GM21526 (cell line): ENCODE data around the gene GMEB2.
"Not testable (repeated sequence)": the region's sequence is repeated elsewhere in the genome, so short reads cannot be mapped to it uniquely, and the experiment has no call there.

Source experiments
- ATAC-seq: cut with Tn5 transposase; IDR thresholded peaks from one replicate; pipeline ENCODE4 v1.9.1; 2021; ENCODE audit warnings: moderate library complexity; ENCODE audit not compliant: unreplicated experiment, low FRiP score

GMEB2 gene

GRCh38 chr20:63657937-63658748 lies 31.2 kb upstream of the GMEB2 start, which contains the start of gene RTEL1:
TSS of gene RTEL1 (plus strand) at chr20:63658312. CDS start at chr20:63659403, 1,091 bp downstream.
- peak; percentile 57 for ATAC-seq

GRCh38 chr20:63657260-63657936 lies 30.5 kb upstream of the GMEB2 start:
- peak; percentile 4 for ATAC-seq

- ATAC-seq: no peak
These were observed 29.6 kb upstream of the GMEB2 start for GRCh38 chr20:63656451-63656850.

GRCh38 chr20:63655249-63655648 lies 28.3 kb upstream of the GMEB2 start:
- ATAC-seq: no peak

GRCh38 chr20:63653974-63654668 lies 27.2 kb upstream of the GMEB2 start:
- ATAC-seq: no peak

- ATAC-seq: no peak
These were observed 26.4 kb upstream of the GMEB2 start, which contains the start of gene STMN3 for GRCh38 chr20:63653041-63653973. TSS of gene STMN3 (minus strand) at chr20:63653424. CDS start at chr20:63653345, 79 bp downstream.

GRCh38 chr20:63652192-63652980 lies 25.5 kb upstream of the GMEB2 start:
- ATAC-seq: no peak

- ATAC-seq: no peak
These were observed 25.0 kb upstream of the GMEB2 start for GRCh38 chr20:63651942-63652191.

GRCh38 chr20:63650486-63650885 lies 23.6 kb upstream of the GMEB2 start:
- ATAC-seq: not testable (repeated sequence)

- ATAC-seq: no peak
These were observed 22.1 kb upstream of the GMEB2 start for GRCh38 chr20:63648895-63649589.

- no peak for ATAC-seq
These were observed 21.3 kb upstream of the GMEB2 start for GRCh38 chr20:63648190-63648589.

GRCh38 chr20:63645218-63645617 lies 18.3 kb upstream of the GMEB2 start:
- ATAC-seq: no peak

GRCh38 chr20:63643946-63644345 lies 17.0 kb upstream of the GMEB2 start:
- no peak for ATAC-seq

- no peak for ATAC-seq
These were observed 16.6 kb upstream of the GMEB2 start for GRCh38 chr20:63643499-63643898.

GRCh38 chr20:63642527-63643247 lies 15.8 kb upstream of the GMEB2 start:
- ATAC-seq: peak; percentile 8

- peak; percentile 45 for ATAC-seq
These were observed 15.1 kb upstream of the GMEB2 start for GRCh38 chr20:63641792-63642523.

- ATAC-seq: no peak
These were observed 14.4 kb upstream of the GMEB2 start for GRCh38 chr20:63641146-63641791.
